CD4-positive, alpha-beta T cell treated with Interleukin-4 for 1 hour (primary cell): ENCODE measurements around the gene NACC2.
"Not testable (repeated sequence)": the region's sequence is repeated elsewhere in the genome, so short reads cannot be mapped to it uniquely, and the experiment has no call there.

Experiments
- DNase-seq, 2 donors: peaks; one replicate each; pipeline ENCODE4 v3.0.0-alpha.2; 2020 to 2022

Gene NACC2

DNA sequence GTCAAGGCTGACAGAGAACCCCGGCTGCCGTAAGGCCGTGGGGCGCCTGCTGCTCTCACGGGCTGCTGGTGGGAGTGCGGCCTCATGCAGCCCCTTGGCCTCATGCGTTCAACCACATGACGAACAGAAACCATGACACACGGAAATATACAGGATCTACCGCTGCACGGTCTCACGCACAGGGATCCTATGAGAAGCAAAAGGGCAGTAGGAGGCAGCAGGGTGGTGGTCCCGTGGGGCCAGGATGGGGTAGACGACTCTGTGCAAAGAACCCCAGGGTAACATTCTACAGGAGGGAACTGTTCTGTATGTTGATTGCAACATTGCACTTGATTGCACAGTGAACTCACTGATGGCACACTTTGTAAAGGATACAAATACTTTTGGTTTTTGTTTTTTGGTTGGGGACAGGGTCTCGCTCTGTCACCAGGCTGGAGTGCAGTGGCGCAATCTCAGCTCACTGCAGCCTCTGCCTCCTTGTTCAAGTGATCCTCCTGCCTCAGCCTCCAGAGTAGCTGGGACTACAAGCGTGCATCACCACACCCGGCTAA lies 51.6 kb downstream of the NACC2 start:
- DNase-seq = no peak

DNA sequence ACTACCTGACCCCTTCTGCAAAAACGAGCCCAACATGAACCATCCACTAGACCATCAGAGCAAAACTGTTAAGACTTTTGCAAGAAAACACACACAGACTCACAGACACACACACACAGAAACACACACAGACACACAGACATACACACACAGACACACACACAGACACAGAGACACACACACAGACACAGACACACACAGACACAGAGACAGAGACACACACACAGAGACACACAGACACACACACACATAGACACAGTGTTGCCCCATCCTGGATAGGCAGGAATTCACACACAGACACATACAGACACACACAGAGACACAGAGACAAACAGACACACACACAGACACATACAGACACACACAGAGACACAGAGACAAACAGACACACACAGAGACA lies 52.5 kb downstream of the NACC2 start:
- no peak for DNase-seq

DNA sequence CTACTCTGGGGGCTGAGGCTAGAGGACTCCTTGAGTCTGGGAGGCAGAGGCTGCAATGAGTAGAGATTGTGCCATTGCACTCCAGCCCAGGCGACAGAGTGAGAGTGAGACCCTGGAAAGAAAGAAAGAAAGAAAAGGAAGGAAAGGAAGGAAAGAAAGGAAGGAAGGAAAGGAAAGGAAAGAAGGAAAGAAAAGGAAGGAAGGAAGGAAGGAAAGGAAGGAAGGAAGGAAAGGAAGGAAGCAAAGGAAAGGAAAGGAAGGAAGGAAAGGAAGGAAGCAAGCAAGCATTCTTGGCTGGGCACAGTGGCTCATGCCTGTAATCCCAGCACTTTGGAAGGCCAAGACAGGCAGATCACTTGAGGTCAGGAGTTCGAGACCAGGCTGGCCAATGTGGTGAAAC lies 54.2 kb downstream of the NACC2 start:
- not testable (repeated sequence) for DNase-seq

DNA sequence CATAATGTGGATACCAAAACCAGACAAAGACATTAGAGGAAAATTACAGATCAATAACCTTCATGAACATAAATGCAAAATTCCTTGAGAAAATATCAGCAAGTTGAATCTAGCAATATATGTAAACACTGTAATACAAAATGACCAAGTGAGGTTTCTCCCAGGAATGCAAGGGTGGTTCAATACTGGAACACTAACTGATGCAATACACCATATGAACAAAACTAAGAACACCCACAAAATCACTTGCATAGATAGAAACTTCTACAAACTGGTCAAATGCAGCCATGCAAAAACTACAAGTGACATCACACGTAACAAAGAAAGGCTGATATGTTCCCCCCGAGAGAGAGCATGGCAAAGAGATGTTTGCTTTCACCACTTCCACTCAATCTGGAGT lies 55.6 kb downstream of the NACC2 start:
- no peak for DNase-seq

GRCh38 chr9:136036848-136037247 lies 58.2 kb downstream of the NACC2 start:
- no peak for DNase-seq

- DNase-seq = no peak
These were observed 59.0 kb downstream of the NACC2 start for GRCh38 chr9:136036050-136036449.

GRCh38 chr9:136031741-136032730 lies 63.1 kb downstream of the NACC2 start:
- DNase-seq = no peak

DNA sequence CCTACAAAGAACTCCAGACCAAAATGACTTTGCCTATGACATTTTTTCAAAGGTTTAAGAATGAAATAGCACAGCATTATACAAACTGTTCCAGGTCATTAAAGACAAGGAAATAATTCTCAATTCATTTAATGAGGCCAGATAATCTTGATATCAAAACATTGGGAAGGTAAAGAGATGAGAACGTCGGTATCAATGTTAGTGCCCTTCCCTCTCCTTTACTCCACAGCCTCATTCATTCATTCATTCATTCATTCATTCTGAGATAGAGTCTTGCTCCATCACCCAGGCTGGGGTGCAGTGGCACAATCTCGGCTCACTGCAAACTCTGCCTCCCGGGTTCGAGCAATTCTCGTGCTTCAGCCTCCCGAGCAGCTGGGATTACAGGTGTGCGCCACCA lies 64.0 kb downstream of the NACC2 start:
- DNase-seq = no peak

GRCh38 chr9:136029556-136029955 lies 65.5 kb downstream of the NACC2 start:
- peak in 1 of 2 donors; percentile 4 for DNase-seq

DNA sequence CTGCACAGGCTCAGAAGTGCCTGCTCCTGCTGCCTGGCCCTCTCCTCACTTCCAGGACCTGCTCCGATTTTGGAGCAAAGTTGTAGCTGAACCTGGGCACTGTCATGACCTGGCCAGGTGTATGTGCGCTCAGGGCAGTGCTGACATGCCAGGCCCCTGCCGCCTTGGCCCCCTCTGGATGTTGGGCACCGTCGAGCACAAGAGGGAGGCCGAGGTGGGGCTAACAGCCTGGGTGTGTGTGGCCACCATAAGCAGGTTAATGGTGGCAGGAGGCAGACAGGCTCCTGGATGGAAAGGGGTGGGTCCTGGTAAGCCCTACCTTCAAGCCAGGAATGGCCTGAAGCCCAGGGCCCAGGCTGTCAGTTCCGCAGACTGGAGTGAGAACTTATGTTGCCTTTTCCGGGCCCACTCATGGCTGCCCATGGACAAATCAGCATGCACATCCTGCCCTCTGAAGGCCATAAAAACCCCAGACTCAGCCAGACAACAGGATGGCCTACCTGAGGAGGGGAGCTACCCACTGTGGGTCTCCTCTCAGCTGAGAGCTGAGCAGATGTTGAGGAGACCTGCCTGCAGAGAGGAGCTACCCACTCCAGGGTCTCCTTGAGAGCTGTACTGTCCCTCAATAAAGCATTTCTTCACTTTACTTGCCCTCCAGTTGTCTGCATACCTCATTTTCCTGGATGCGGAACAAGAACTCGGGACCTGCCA lies 66.2 kb downstream of the NACC2 start:
- DNase-seq = no peak

DNA sequence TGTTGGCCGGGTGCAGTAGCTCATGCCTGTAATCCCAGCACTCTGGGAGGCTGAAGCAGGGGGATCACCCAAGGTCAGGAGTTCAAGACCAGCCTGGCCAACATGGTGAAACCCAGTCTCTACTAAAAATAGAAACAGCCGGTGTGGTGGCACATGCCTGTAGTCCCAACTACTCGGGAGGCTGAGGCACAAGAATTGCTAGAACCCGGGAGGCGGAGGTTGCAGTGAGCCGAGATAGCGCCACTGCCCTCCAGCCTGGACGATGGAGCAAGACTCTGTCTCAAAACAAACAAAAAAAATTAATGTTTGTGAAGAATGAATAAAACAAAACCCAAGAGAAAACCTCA lies 68.2 kb downstream of the NACC2 start:
- DNase-seq = not testable (repeated sequence)

GRCh38 chr9:136026266-136026942 lies 68.7 kb downstream of the NACC2 start:
- DNase-seq = no peak

GRCh38 chr9:136025481-136025880 lies 69.6 kb downstream of the NACC2 start:
- no peak for DNase-seq

DNA sequence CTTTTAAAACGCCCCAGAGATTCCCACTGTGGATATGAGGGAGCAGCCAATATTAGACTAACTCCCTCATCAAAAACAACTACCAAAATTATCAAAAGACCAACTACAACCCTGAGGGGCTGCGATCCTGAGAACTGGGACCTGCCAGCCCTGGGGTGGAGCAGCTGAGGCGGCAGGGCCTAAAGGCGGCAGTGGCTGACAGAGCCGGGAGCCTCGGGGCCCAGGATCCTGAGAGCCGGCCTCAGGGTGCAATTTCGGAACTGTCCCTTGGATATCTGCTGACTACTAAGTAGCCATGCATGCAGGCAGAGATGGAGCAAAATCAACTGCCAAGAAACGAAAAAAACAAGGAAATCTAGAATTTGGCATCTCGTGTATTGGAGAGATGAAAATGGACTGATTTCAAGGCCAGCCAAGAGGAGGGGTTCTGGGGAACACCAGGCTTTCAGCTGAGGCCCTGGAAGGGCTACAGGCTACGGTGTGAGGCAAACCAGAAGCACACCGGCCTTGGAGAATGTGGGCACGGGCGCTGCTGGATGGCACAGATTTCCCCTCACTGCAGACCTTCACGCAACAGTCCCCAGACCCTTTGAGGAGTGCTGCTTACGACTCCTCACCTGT lies 70.3 kb downstream of the NACC2 start:
- no peak for DNase-seq

DNA sequence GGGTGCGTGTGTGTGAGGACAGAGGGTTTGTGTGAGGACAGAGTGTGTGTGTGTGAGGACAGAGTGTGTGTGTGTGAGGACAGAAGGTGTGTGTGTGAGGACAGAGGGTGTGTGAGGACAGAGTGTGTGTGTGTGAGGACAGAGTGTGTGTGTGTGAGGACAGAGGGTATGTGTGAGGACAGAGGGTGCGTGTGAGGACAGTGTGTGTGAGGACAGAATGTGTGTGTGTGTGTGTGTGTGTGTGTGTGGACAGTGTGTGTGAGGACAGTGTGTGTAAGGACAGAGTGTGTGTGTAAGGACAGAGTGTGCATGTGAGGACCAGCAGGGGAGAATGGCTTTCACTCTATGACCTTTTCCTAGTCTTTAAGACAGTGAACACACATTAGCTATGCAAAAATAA lies 70.8 kb downstream of the NACC2 start:
- DNase-seq = no peak

- DNase-seq = no peak
These were observed 71.5 kb downstream of the NACC2 start for GRCh38 chr9:136023410-136024225.

- no peak for DNase-seq
These were observed 72.2 kb downstream of the NACC2 start for GRCh38 chr9:136022731-136023409.

DNA sequence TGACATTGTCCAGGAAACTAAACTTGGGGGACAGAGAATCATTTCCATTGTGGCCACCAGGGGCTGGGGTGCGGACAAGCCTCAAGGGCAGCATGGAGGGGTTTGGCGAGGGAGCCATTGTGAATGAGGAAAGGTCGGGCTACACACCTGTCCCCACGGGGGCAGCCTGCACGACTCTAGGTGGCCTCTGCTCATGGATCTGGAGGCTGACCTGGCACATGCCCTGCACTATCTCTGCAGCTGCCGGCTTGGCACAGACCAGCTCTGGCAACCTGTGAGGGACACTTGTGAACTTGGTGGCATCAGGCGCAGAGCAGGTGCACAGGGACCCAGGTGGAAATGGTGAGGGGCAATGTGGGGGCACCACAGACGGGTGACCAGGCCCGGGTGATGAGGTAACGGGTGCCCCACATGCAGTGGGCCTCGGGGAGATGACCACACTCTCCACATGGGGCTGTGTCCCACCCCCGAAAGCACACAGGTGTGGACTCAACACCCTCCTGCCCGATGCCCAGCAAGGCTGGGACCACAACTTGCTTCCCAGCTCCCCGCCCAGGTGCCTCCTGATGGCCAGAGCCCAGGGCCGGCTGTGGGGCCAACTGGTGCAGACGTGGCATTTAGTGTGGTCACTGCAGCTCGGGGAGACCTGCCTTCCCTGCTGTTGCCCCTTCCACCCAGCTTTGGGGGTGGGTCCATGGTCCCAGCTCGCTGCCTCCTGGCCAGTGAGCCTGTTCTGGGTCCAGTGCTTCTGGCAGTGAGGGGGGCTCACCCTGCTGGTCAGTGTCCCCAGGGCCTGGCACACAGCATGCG lies 73.0 kb downstream of the NACC2 start:
- DNase-seq = no peak

DNA sequence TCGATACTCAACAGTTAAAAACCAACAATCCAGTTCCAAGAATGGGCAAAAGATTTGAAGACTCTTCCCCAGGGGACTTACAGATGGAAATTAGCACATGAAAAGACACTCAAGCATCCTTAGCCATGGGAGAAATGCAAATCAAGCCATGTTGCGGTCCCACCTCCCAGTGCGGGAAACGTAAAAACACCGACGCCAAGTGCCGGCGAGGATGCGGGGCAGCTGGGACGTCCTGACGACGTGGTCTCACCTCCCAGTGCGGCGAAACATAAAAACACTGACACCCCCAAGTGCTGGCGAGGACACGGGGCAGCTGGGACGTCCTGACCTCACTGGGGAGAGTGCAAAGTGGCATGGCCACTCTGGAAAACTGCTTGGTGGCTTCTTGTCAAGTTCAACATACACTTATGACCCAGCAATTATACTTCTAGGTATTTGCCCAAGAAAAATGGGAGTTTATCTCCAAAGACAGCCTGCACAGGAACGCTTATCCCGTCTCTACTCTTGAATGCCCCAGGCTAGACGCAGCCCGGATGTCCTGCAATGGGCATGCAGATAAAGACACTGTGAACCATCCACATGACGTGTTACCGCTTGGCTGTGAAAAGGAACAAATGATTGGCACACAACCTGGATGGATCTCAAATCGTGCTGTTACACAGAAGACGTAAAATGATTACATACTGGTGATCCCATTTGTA lies 73.8 kb downstream of the NACC2 start:
- no peak for DNase-seq

- no peak for DNase-seq
These were observed 74.4 kb downstream of the NACC2 start for GRCh38 chr9:136020671-136021070.
